Effector CD4-positive, alpha-beta T cell (primary cell): Measurements from ENCODE around the gene IGFBP7.
"Not testable (repeated sequence)": the region's sequence is repeated elsewhere in the genome, so short reads cannot be mapped to it uniquely, and the experiment has no call there.

Source experiments
- DNase-seq: peaks from one replicate; pipeline ENCODE4 v3.0.0-alpha.2; 2020

Gene IGFBP7

GRCh38 chr4:57068237-57068981 is 41.8 kb downstream of the IGFBP7 start:
- DNase-seq: no peak

- DNase-seq: no peak
Observed at GRCh38 chr4:57065730-57066482, 44.3 kb downstream of the IGFBP7 start.

GRCh38 chr4:57064811-57065711 is 45.1 kb downstream of the IGFBP7 start:
- DNase-seq: no peak

- DNase-seq: no peak
Observed at GRCh38 chr4:57064120-57064519, 46.1 kb downstream of the IGFBP7 start.

- no peak for DNase-seq
Observed at GRCh38 chr4:57063518-57063917, 46.7 kb downstream of the IGFBP7 start.

GRCh38 chr4:57061395-57061794 is 48.8 kb downstream of the IGFBP7 start:
- DNase-seq: no peak

- not testable (repeated sequence) for DNase-seq
Observed at GRCh38 chr4:57060717-57061067, 49.5 kb downstream of the IGFBP7 start.

- DNase-seq: no peak
Observed at GRCh38 chr4:57059890-57060716, 50.1 kb downstream of the IGFBP7 start.

- no peak for DNase-seq
Observed at GRCh38 chr4:57055886-57056285, 54.3 kb downstream of the IGFBP7 start.

- no peak for DNase-seq
Observed at GRCh38 chr4:57053508-57053907, 56.7 kb downstream of the IGFBP7 start.

GRCh38 chr4:57051524-57051923 is 58.7 kb downstream of the IGFBP7 start:
- no peak for DNase-seq

- DNase-seq: no peak
Observed at GRCh38 chr4:57051095-57051494, 59.1 kb downstream of the IGFBP7 start.

GRCh38 chr4:57048590-57049304 is 61.4 kb downstream of the IGFBP7 start:
- no peak for DNase-seq

GRCh38 chr4:57047046-57047445 is 63.1 kb downstream of the IGFBP7 start:
- not testable (repeated sequence) for DNase-seq

GRCh38 chr4:57044996-57045395 is 65.2 kb downstream of the IGFBP7 start:
- no peak for DNase-seq

GRCh38 chr4:57044279-57044678 is 65.9 kb downstream of the IGFBP7 start:
- no peak for DNase-seq

GRCh38 chr4:57043347-57044251 is 66.6 kb downstream of the IGFBP7 start:
- no peak for DNase-seq

GRCh38 chr4:57042711-57043169 is 67.4 kb downstream of the IGFBP7 start:
- DNase-seq: no peak

- no peak for DNase-seq
Observed at GRCh38 chr4:57041020-57041419, 69.2 kb downstream of the IGFBP7 start.

- DNase-seq: no peak
Observed at GRCh38 chr4:57040510-57040909, 69.7 kb downstream of the IGFBP7 start.
